ENCODE results near the gene FBXW9.

DNA sequence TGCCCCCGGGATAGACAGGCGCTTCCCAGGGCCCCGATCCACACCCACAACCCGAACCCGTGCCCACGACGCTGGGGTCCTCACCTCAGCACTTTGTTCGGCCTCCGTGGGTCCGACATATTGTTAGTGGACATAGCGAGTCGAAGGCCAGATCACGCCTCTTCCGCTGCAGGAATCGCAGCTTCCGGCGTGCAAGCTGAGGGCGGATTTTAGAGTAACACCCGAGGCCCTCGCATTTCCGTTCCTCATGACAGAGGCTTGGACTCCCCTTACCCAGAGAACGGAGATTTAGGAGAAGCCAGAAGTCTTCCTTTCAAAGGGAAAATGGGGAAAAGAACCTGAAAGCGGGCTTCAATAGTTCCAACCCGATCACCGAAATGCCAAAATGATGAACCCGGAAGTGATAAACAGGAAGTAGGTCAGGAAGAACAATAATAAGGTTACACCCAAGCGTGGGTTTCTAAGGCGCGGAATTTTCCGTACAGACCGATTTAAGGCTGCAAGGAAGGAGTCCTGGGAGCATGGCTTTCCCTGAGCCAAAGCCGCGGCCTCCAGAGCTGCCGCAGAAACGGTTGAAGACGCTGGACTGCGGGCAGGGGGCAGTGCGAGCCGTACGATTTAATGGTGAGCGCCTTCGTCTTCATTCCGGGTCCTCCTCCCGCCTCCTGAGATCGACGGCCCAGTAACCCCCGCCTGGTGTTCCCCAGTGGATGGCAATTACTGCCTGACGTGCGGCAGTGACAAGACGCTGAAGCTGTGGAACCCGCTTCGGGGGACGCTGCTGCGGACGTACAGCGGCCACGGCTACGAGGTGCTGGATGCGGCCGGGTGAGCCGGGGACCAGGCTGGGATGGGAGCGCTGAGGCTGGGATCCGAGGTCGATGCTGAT lies 26.9 kb downstream of the FBXW9 start:
- TF ChIP-seq CTCF (IDR thresholded peaks at IDR 0.05; ENCODE audit: low read depth, low read length), result no peak
- TF ChIP-seq POLR2A (IDR thresholded peaks at IDR 0.05; ENCODE audit: extremely low read depth, insufficient read length), result peak; percentile 37
- peak; percentile 66 for TF ChIP-seq MYC (IDR thresholded peaks at IDR 0.05; ENCODE audit: low read depth, low read length)
- TF ChIP-seq, protein P1, sequence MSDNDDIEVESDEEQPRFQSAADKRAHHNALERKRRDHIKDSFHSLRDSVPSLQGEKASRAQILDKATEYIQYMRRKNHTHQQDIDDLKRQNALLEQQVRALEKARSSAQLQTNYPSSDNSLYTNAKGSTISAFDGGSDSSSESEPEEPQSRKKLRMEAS (IDR thresholded peaks at IDR 0.05; ENCODE audit: low read depth, low read length), result peak; percentile 15; the same call in 1 of the 2 replicates
